Kidney epithelial cell (primary cell): ENCODE results near the gene ATP6V0E1. TPM values are rescaled to one million over a fixed set of nuclear protein-coding genes. Genes with fewer than 3 reads are reported as not detected.
"Not testable (repeated sequence)": the region's sequence is repeated elsewhere in the genome, so short reads cannot be mapped to it uniquely, and the experiment has no call there.

Experiments used
- DNase-seq: peaks from one replicate; pipeline ENCODE4 v3.0.0-alpha.2; 2010; ENCODE audit warnings: low read depth
- H3K27me3 ChIP-seq: 2 replicates; pipeline ENCODE4 v1.6.0; 2011; ENCODE audit warnings: low read length; ENCODE audit not compliant: control insufficient read depth, insufficient read depth
- H3K36me3 ChIP-seq: 2 replicates; pipeline ENCODE4 v1.5.1; 2011; ENCODE audit warnings: low read length; ENCODE audit not compliant: control insufficient read depth, insufficient read depth
- H3K4me3 ChIP-seq: 2 replicates; pipeline ENCODE4 v1.5.1; 2011; ENCODE audit warnings: low read depth, mild to moderate bottlenecking, control low read depth, low read length
- CTCF ChIP-seq: IDR thresholded peaks from 2 replicates; pipeline ENCODE4 v1.5.1; 2011; ENCODE audit warnings: mild to moderate bottlenecking, moderate library complexity, low read length, control low read depth, inconsistent platforms; ENCODE audit not compliant: insufficient read depth, poor library complexity, severe bottlenecking
- total RNA-seq: library from RNA; depleted of rRNA; stranded (reverse); fragments of >200 nt; gene quantifications from 2 replicates; pipeline ENCODE4 v1.2.3, GENCODE V29; 2015

ATP6V0E1 gene
- total RNA-seq, 1 donor from 2014 or later = 178 TPM

GRCh38 chr5:173075970-173076369, 92.4 kb downstream of the ATP6V0E1 start:
- Histone ChIP-seq H3K27me3 (no peaks in the 10 kb centered on the region), H3K36me3 (no peaks in the 10 kb centered on the region), H3K4me3 (no peak overlapping the region)
- TF ChIP-seq CTCF = no peak
- DNase-seq = no peak

DNA sequence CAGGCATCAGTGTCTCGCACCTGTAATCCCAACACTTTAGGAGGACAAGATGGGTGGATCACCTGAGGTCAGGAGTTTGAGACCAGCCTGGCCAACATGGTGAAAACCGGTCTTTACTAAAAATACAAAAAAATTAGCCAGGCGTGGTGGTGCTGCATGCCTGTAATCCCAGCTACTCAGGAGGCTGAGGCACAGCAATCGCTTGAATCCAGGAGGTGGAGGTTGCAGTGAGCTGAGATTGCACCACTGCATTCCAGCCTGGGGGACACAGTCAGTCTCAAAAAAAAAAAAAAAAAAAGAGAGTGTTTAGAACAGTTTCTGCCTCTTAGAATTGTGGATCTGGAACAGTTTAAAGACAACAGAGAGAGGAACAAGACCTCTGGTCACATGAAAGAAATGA, 92.9 kb downstream of the ATP6V0E1 start:
- H3K36me3 ChIP-seq, DNase-seq, H3K4me3 ChIP-seq, H3K27me3 ChIP-seq: not testable (repeated sequence)

DNA sequence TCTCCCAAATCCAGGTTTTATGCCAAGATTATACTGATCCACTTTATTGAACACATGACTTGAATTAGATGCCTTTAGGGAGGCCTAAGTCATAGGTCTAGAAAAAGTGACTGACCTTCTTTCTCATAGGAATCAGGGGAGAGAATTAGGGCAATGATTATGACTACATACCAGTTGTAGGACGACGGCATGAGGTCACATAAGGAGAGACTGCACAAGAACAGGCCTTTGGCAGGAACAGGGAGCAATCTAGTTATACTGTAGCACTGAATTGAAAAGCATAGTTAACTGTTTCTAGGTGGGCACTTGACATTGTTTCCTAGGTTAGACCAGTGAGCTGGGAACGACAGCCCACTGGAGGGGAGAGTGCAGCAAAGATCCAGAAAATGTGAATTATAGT, 95.3 kb downstream of the ATP6V0E1 start:
- H3K4me3 ChIP-seq = no peak overlapping the region
- no peak for TF ChIP-seq CTCF
- H3K36me3 ChIP-seq = no peaks in the 10 kb centered on the region
- no peak for DNase-seq
- no peaks in the 10 kb centered on the region for H3K27me3 ChIP-seq

Other genes with a start within 250 kb of the ATP6V0E1 start
- gene DUSP1, start 212.6 kb upstream of the ATP6V0E1 start, total RNA-seq = 227 and 286 TPM in 2 replicates
- gene ERGIC1, start 149.5 kb upstream of the ATP6V0E1 start, total RNA-seq = 183 and 232 TPM in 2 replicates
- gene RPL26L1, start 24.3 kb upstream of the ATP6V0E1 start, total RNA-seq = 71.5 and 81.1 TPM in 2 replicates
- gene CREBRF, start 72.6 kb downstream of the ATP6V0E1 start, total RNA-seq = 11.4 and 13.1 TPM in 2 replicates
- gene BNIP1, start 160.8 kb downstream of the ATP6V0E1 start, total RNA-seq = 14.4 and 17.8 TPM in 2 replicates